ENCODE measurements around the gene ADGRG6.
A peak's percentile ranks its signal among the peaks of the same experiment; 100 is the strongest.

ADGRG6 gene

DNA sequence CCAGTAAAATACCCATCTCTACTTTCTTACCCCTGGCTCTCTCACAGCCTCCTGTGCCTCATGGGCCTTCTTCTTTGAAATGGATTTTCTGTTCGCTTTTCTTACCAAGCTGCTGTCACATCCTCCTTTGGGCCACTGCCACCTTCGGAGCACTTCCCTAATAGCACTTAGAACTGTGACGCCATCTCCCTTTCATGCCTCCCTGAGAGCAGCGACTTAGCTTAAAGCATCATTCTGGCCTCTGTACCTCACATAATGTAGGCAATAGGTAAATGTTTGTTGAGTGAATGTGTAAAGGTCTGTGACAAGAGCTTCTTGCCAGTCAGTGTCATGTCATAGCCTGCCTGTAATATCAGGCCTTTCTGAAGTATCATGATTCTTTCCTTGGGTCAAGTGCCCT lies 78.8 kb downstream of the ADGRG6 start:
- TF ChIP-seq, protein P1, sequence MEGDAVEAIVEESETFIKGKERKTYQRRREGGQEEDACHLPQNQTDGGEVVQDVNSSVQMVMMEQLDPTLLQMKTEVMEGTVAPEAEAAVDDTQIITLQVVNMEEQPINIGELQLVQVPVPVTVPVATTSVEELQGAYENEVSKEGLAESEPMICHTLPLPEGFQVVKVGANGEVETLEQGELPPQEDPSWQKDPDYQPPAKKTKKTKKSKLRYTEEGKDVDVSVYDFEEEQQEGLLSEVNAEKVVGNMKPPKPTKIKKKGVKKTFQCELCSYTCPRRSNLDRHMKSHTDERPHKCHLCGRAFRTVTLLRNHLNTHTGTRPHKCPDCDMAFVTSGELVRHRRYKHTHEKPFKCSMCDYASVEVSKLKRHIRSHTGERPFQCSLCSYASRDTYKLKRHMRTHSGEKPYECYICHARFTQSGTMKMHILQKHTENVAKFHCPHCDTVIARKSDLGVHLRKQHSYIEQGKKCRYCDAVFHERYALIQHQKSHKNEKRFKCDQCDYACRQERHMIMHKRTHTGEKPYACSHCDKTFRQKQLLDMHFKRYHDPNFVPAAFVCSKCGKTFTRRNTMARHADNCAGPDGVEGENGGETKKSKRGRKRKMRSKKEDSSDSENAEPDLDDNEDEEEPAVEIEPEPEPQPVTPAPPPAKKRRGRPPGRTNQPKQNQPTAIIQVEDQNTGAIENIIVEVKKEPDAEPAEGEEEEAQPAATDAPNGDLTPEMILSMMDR (conservative IDR thresholded peaks at IDR 0.05; ENCODE audit: low read length) = no peak
- no peak overlapping the region for H3K4me3 ChIP-seq (ENCODE audit: low read length)
- DNase-seq (ENCODE audit: low read depth) = no peak

DNA sequence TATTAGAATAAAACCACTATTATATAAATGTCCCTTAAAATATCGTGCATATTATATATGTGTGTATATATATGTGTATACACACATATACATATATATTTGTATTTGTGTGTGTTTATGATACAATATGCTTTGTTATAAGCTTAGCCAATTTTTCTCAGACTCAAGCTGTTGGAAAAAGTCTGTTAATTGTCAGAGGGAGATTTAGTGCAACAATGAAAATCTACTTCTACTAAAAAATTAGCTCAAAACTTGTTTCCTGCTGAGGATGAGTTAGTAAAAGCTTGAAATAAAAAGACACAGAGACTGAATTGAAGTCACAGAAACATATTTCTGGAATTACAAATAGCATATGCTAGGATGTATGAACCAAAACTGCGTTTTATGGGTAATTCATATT lies 79.4 kb downstream of the ADGRG6 start:
- no peak overlapping the region for H3K4me3 ChIP-seq (ENCODE audit: low read length)
- TF ChIP-seq, protein P1 (conservative IDR thresholded peaks at IDR 0.05; ENCODE audit: low read length) = no peak
- DNase-seq (ENCODE audit: low read depth) = no peak

DNA sequence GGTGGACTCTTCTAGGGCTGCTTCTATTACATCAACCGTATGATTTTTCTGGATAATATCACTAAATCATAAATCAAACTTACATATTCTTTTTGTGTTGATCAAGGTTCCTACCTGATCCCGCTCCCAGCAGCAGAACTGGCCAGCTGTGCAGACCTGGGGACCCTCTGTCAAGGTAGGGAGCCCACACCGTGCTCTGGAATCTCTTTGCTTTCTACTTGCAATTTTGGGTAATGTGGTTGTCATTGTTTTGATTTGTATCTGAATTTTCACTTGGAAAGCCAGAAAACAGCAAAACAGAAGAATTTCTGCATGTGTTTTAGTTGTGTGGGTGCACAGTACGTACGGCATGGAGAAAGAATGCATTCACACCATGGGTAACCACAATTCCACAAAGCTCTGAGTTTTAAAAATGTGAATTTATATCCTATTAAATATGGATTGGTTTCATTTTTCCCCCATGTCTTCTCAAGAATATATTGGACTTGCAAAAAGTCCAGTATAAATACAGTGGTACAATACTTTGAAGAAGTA lies 80.1 kb downstream of the ADGRG6 start:
- peak; percentile 81 for DNase-seq (ENCODE audit: low read depth)
- TF ChIP-seq, protein P1 (conservative IDR thresholded peaks at IDR 0.05; ENCODE audit: low read length) = no peak
- no peak overlapping the region for H3K4me3 ChIP-seq (ENCODE audit: low read length)

DNA sequence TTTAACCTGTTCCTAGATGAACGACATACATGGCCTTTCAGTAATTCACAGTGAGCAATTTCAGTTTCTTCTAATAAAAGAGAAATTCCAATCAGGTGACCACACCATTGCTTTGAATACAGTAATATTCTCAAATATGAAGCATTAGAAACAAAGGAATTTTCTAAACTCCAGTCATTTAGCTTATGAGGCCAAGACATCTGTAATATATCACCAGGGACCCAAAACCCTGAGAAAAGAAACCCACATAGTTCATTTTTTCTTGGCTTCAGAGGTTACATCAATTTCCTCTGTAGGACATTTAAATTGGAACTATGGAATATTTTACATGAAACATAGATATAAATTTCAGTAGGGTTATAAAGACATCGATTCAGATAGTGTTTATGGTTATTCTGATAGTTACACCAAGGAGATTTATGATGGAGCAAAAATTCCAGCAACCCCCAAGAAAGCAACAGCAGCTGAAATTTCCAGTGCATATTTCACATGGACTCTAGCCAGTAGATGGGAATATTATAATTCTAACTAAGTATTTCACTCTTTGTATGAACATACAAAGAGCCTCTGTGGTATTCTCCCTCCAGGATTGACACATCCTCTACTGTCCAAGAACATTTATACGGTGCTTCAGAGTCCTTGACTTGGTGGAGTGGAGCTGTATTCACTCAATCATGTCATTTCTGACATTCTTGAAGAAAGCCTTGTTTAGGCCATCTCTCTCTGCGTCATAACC lies 82.9 kb downstream of the ADGRG6 start:
- H3K4me3 ChIP-seq (ENCODE audit: low read length) = no peak overlapping the region
- DNase-seq (ENCODE audit: low read depth) = peak; percentile 89
- TF ChIP-seq, protein P1 (conservative IDR thresholded peaks at IDR 0.05; ENCODE audit: low read length) = no peak

DNA sequence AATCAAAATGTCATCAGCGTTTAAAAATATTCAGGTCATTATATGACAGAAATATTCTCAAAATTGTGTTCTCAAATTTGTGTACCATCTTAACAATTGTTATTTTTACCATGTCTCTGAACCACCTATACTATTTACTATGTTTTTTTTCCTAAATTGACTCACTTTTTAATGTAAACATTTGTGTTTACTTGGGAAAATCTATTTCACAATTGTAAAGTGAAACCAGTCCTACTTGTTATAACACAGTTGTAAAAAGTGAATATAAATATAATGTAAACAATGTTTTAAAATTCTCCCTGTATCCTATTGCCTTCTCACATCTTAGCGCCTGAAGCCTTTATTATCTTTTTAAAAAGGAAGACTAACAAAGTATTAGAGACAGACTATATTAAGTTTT lies 83.5 kb downstream of the ADGRG6 start:
- TF ChIP-seq, protein P1 (conservative IDR thresholded peaks at IDR 0.05; ENCODE audit: low read length) = no peak
- no peak for DNase-seq (ENCODE audit: low read depth)
- no peak overlapping the region for H3K4me3 ChIP-seq (ENCODE audit: low read length)

DNA sequence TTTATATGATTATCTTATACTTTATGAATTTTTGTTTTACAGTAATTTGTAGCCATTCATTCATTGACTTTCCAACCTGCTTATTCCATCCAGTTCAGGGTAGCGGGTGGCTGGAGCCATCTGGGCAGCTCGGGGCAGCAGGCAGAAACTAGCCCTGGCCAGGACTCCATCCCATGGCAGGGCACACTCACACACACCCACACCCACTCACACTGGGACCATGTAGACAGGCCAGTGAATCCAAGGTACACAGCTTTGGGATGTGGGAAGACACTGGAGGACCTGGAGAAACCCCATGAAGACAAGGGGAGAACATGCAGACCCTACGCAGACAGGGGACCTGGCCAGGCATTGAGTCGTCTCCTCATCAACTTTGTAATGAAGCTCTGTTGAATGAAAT lies 84.8 kb downstream of the ADGRG6 start:
- H3K4me3 ChIP-seq (ENCODE audit: low read length) = no peak overlapping the region
- TF ChIP-seq, protein P1 (conservative IDR thresholded peaks at IDR 0.05; ENCODE audit: low read length) = no peak
- DNase-seq (ENCODE audit: low read depth) = no peak

Data from AG10803 (cell line).